Tibial nerve (tissue), 4 donors: Measurements from ENCODE around the gene CDYL.

ENCODE experiments used
- EP300 ChIP-seq, 2 donors: sonication (generic); formaldehyde crosslinking; IDR thresholded peaks; one replicate each; pipeline ENCODE4 v1.6.1; 2017; ENCODE audit warnings: antibody characterized with exemption in 2 of 2, mild to moderate bottlenecking in 1 of 2
- TF ChIP-seq, protein P1 (sequence below), 5 experiments: fragments of 200-600 bp in 3 of 5; fragments of 450-650 bp in 2 of 5; sonication (generic) in 3 of 5; IDR thresholded peaks; one replicate each; pipeline ENCODE4 v1.5.1; 2016 to 2019; ENCODE audit warnings: antibody characterized with exemption in 5 of 5, mild to moderate bottlenecking in 3 of 5, moderate library complexity in 2 of 5

DNA sequence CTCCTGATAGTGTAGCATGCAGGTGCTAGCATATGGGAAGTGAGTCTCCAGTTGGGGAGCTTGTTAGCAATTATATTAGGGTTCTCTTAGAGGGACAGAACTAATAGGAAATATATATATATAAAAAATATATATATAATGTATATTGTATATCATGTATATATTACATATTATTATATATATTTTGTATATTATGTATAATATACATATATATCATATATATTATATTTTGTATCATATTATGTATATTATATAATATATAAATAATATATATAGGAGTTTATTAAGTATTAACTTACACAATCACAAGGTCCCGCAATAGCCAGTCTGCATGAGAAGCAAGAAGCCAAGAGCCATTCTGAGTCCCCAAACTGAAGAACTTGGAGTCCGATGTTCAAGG lies 84.2 kb downstream of the CDYL start:
- TF ChIP-seq, protein P1, sequence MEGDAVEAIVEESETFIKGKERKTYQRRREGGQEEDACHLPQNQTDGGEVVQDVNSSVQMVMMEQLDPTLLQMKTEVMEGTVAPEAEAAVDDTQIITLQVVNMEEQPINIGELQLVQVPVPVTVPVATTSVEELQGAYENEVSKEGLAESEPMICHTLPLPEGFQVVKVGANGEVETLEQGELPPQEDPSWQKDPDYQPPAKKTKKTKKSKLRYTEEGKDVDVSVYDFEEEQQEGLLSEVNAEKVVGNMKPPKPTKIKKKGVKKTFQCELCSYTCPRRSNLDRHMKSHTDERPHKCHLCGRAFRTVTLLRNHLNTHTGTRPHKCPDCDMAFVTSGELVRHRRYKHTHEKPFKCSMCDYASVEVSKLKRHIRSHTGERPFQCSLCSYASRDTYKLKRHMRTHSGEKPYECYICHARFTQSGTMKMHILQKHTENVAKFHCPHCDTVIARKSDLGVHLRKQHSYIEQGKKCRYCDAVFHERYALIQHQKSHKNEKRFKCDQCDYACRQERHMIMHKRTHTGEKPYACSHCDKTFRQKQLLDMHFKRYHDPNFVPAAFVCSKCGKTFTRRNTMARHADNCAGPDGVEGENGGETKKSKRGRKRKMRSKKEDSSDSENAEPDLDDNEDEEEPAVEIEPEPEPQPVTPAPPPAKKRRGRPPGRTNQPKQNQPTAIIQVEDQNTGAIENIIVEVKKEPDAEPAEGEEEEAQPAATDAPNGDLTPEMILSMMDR (IDR thresholded peaks at IDR 0.05): no peak
- no peak for TF ChIP-seq EP300 (IDR thresholded peaks at IDR 0.05)
